Measurements from ENCODE around the gene TRIM8. TPM values are rescaled to one million over a fixed set of nuclear protein-coding genes. Genes with fewer than 3 reads are reported as not detected.

TRIM8 gene
- total and polyA plus RNA-seq, 2 donors (not counting 1 experiment from before 2014, with no cell fraction given) = 44.9 to 74.4 TPM

DNA sequence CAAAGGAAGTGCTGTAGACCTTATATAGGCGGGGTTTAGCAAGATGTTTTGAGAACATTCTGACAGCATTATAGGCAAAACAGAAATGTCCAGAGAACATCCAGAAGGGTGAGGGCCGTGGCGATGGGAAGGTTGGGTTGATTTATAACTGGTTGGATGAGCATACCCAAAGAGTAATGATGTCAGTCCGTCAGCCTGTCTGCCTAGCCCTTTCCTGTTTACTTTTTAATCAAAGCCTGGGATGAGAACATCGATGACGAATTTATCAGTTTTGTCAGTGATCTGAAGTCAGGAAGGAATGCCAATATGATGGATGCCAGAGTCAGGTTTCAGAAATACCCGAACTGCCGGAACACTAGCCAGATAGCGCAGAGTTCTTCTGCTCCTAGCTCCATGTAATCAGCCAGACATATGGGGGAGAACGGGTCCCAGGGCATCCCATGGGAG is 33.8 kb upstream of the TRIM8 start:
- H3K27ac ChIP-seq (ENCODE audit: low read length in 2 of 2) = no peak overlapping the region
- H3K36me3 ChIP-seq (replicated peaks in 1 of 2; ENCODE audit: control extremely low read depth in 1 of 2, control insufficient read depth in 1 of 2, extremely low read depth in 1 of 2, insufficient read depth in 2 of 2, low read length in 1 of 2) = peaks cover 0 to 6% of the 10 kb centered on the region in 2 experiments
- DNase-seq (no peak), ATAC-seq (ENCODE audit: low read depth) (no peak)
- CTCF ChIA-PET = interaction anchor here (1.5 kb wide), 1 partner anchor 27 kb away, joined by 6 read pairs; no protein-coding TSS in a partner anchor
- H4K20me1 ChIP-seq (ENCODE audit: control insufficient read depth, insufficient read depth, low read length, poor library complexity, severe bottlenecking) = no peaks in the 10 kb centered on the region
- Mint-ChIP-seq H3K27ac (no peak overlapping the region), H3K9me3 (ENCODE audit: insufficient read depth) (no peaks in the 10 kb centered on the region), H3K4me3 (no peak overlapping the region), H3K4me1 (peaks cover 9% of the 10 kb centered on the region), H3K27me3 (no peaks in the 10 kb centered on the region)
- TF ChIP-seq, protein P1, sequence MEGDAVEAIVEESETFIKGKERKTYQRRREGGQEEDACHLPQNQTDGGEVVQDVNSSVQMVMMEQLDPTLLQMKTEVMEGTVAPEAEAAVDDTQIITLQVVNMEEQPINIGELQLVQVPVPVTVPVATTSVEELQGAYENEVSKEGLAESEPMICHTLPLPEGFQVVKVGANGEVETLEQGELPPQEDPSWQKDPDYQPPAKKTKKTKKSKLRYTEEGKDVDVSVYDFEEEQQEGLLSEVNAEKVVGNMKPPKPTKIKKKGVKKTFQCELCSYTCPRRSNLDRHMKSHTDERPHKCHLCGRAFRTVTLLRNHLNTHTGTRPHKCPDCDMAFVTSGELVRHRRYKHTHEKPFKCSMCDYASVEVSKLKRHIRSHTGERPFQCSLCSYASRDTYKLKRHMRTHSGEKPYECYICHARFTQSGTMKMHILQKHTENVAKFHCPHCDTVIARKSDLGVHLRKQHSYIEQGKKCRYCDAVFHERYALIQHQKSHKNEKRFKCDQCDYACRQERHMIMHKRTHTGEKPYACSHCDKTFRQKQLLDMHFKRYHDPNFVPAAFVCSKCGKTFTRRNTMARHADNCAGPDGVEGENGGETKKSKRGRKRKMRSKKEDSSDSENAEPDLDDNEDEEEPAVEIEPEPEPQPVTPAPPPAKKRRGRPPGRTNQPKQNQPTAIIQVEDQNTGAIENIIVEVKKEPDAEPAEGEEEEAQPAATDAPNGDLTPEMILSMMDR (IDR thresholded peaks at IDR 0.05) = no peak
- no peak for TF ChIP-seq EZH2 (IDR thresholded peaks at IDR 0.05; ENCODE audit: borderline replicate concordance, insufficient read depth, low read depth, low read length, poor library complexity, severe bottlenecking)
- no peak overlapping the region for H3K4me2 ChIP-seq (replicated peaks; ENCODE audit: low read depth, low read length, poor library complexity, severe bottlenecking)
- POLR2A ChIA-PET = no interaction called here
- peaks cover 0 to 9% of the 10 kb centered on the region in 2 donors for H3K4me1 ChIP-seq (ENCODE audit: control insufficient read depth in 2 of 2, insufficient read depth in 2 of 2, low read length in 2 of 2)
- 97% methylated on average over 10 of the region's 10 CpGs for WGBS (ENCODE audit: insufficient coverage)
- no peaks in the 10 kb centered on the region for H3K79me2 ChIP-seq (ENCODE audit: control insufficient read depth, insufficient read depth, low read length)
- no peaks in the 10 kb centered on the region for H3K27me3 ChIP-seq (replicated peaks in 1 of 4; ENCODE audit: control extremely low read depth in 1 of 4, control insufficient read depth in 3 of 4, insufficient read depth in 4 of 4, low read length in 3 of 4)
- no peak overlapping the region for H2AFZ ChIP-seq (ENCODE audit: insufficient read depth, low read depth, low read length, poor library complexity, severe bottlenecking)
- intact Hi-C loops (cut with micrococcal nuclease) = no loop called here
- no peak overlapping the region for H3K4me3 ChIP-seq (ENCODE audit: control extremely low read depth in 1 of 5, extremely low read depth in 1 of 5, insufficient read depth in 1 of 5, low read depth in 2 of 5, low read length in 4 of 5)
- no peak overlapping the region for H3K9ac ChIP-seq (ENCODE audit: low read length)
- no peaks in the 10 kb centered on the region for H3K9me3 ChIP-seq (ENCODE audit: control extremely low read depth in 1 of 3, control insufficient read depth in 2 of 3, insufficient read depth in 1 of 3, low read length in 2 of 3)

DNA sequence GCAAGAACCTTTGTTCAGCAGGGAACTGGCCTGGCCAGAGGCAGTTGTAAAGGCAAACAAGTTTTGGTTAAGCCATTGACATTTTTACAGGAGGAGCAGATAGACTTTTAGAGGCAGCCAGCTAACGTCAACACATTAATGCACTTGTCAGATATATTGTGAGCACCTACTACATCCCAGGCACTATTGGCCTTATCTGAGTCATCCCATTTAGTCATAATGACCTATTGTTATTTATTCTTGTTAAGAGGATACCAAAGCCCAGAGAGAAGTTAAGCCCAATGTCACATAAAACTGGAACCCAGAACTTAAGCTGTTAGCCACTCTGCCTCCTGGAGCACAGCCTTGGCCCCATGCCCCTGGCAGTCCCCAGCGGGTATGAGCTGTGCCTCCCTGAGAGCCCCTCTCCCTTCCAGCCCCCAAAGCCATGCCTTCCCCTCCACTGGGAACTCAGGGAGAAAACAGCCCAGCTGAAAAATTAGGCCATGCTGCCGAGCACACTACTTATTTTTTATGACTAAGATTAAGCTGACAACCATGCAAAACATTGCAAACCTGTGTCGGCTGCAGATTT is 32.7 kb upstream of the TRIM8 start:
- peaks cover 0 to 5% of the 10 kb centered on the region in 2 experiments for H3K36me3 ChIP-seq (replicated peaks in 1 of 2; ENCODE audit: control extremely low read depth in 1 of 2, control insufficient read depth in 1 of 2, extremely low read depth in 1 of 2, insufficient read depth in 2 of 2, low read length in 1 of 2)
- no peak for TF ChIP-seq EZH2 (IDR thresholded peaks at IDR 0.05; ENCODE audit: borderline replicate concordance, insufficient read depth, low read depth, low read length, poor library complexity, severe bottlenecking)
- TF ChIP-seq, protein P1 (IDR thresholded peaks at IDR 0.05) = no peak
- no peak overlapping the region for H2AFZ ChIP-seq (ENCODE audit: insufficient read depth, low read depth, low read length, poor library complexity, severe bottlenecking)
- H3K27ac ChIP-seq (ENCODE audit: low read length in 2 of 2) = no peak overlapping the region
- H3K9ac ChIP-seq (ENCODE audit: low read length) = no peak overlapping the region
- ChIA-PET CTCF (interaction anchor here (0.7 to 1.5 kb wide), 2 partner anchors 28 to 163 kb away, joined by 3 to 6 read pairs; no protein-coding TSS in a partner anchor), POLR2A (no interaction called here)
- H3K27me3 ChIP-seq (replicated peaks in 1 of 4; ENCODE audit: control extremely low read depth in 1 of 4, control insufficient read depth in 3 of 4, insufficient read depth in 4 of 4, low read length in 3 of 4) = no peaks in the 10 kb centered on the region
- no peaks in the 10 kb centered on the region for H3K9me3 ChIP-seq (ENCODE audit: control extremely low read depth in 1 of 3, control insufficient read depth in 2 of 3, insufficient read depth in 1 of 3, low read length in 2 of 3)
- Mint-ChIP-seq H3K9me3 (ENCODE audit: insufficient read depth) (no peaks in the 10 kb centered on the region), H3K4me1 (peaks cover 15% of the 10 kb centered on the region), H3K27me3 (no peaks in the 10 kb centered on the region), H3K27ac (no peak overlapping the region), H3K4me3 (no peak overlapping the region)
- no peak for DNase-seq
- no peak for ATAC-seq (ENCODE audit: low read depth)
- H3K4me1 ChIP-seq (ENCODE audit: control insufficient read depth in 2 of 2, insufficient read depth in 2 of 2, low read length in 2 of 2) = peaks cover 0 to 19% of the 10 kb centered on the region in 2 donors
- 80% methylated on average over 2 of the region's 4 CpGs for WGBS (ENCODE audit: insufficient coverage)
- H3K4me3 ChIP-seq (ENCODE audit: control extremely low read depth in 1 of 5, extremely low read depth in 1 of 5, insufficient read depth in 1 of 5, low read depth in 2 of 5, low read length in 4 of 5) = no peak overlapping the region
- no peaks in the 10 kb centered on the region for H4K20me1 ChIP-seq (ENCODE audit: control insufficient read depth, insufficient read depth, low read length, poor library complexity, severe bottlenecking)
- intact Hi-C loops (cut with micrococcal nuclease) = no loop called here
- no peaks in the 10 kb centered on the region for H3K79me2 ChIP-seq (ENCODE audit: control insufficient read depth, insufficient read depth, low read length)
- no peak overlapping the region for H3K4me2 ChIP-seq (replicated peaks; ENCODE audit: low read depth, low read length, poor library complexity, severe bottlenecking)
